ENCODE results near the gene CXCL17.

- no peak for TF ChIP-seq POLR2A (IDR thresholded peaks at IDR 0.05)
- no peak for TF ChIP-seq CTCF (IDR thresholded peaks at IDR 0.05)
Measured at GRCh38 chr19:42426643-42427042, 16.1 kb downstream of the CXCL17 start.
